ENCODE results near the gene ADAMTS9.

Gene ADAMTS9

GRCh38 chr3:64627471-64628321 is 60.1 kb downstream of the ADAMTS9 start:
- DNase-seq (ENCODE audit: insufficient read length, low spot score) (no peak), FAIRE-seq (no peak)
- no peak for TF ChIP-seq POLR2A (IDR thresholded peaks at IDR 0.05; ENCODE audit: low read depth, low read length)

GRCh38 chr3:64627042-64627441 is 60.8 kb downstream of the ADAMTS9 start:
- FAIRE-seq (no peak), DNase-seq (ENCODE audit: insufficient read length, low spot score) (no peak)
- no peak for TF ChIP-seq POLR2A (IDR thresholded peaks at IDR 0.05; ENCODE audit: low read depth, low read length)

DNA sequence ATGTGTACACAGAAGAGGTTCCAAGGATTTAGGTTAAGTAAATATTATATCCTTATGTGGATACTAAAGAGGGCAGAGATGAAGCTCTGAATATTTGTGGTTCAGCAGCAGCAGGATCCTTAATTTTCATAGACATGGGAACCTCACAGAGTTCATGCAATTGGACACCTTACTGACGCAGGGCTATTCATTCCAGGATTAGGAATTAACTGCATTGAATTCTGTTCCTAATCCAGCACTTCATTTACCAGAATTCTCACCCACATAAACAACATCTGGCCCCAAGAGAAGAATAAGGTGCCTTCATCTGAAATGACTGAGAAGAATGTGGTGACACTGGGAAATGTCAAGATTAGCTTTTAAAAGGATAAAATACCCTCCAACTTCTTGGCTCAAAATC is 62.4 kb downstream of the ADAMTS9 start:
- TF ChIP-seq POLR2A (IDR thresholded peaks at IDR 0.05; ENCODE audit: low read depth, low read length): no peak
- FAIRE-seq: no peak
- no peak for DNase-seq (ENCODE audit: insufficient read length, low spot score)

- DNase-seq (ENCODE audit: insufficient read length, low spot score) (no peak), FAIRE-seq (no peak)
- no peak for TF ChIP-seq POLR2A (IDR thresholded peaks at IDR 0.05; ENCODE audit: low read depth, low read length)
Observed at GRCh38 chr3:64623125-64623524, 64.7 kb downstream of the ADAMTS9 start.

DNA sequence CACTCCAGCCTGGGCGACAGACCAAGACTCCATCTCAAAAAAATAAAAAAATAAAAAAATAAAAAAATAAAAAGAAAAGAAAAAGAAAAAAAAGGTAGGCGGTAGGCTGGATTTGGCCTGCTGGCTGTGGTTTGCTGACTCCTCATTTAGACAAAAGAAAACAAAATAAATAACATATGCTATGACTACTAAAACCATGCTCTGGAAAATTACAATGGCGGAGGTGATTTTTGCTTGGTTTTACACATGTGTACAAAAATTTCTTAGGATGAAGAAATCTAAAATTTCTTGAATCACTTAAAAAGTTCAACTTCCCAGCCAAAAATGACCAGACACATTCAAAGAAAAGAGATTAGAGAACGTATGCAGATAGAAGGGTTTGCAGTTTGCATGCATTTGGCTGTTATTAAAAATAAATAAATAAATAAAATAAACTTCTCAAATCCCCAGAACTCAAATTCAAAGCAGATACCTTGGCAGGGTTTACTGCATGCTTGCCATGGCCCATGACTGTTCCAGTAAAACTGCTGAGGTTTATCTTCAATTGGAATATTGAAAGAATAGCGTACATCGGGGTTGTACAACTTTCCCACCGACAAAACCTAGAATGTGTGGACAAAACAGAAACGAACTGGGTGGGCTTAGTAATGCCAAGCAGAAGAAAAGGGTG is 65.9 kb downstream of the ADAMTS9 start:
- no peak for TF ChIP-seq POLR2A (IDR thresholded peaks at IDR 0.05; ENCODE audit: low read depth, low read length)
- FAIRE-seq (no peak), DNase-seq (ENCODE audit: insufficient read length, low spot score) (no peak)

DNA sequence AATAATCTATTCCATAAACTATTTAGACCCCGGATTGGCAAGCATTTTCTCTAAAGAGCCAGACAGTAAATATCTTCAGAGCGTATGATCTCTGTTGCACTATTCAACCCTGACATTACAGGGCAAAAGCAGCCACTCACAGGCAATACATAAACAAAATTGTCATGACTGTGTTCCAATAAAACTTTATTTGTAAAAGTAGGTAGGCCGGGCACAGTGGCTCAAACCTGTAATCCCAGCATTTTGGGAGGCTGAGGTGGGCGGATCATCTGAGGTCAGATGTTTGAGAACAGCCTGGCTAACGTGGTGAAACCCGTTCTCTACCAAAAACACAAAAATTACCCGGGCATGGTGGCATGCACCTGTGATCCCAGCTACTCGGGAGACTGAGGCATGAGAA is 66.5 kb downstream of the ADAMTS9 start:
- no peak for DNase-seq (ENCODE audit: insufficient read length, low spot score)
- FAIRE-seq: no peak
- TF ChIP-seq POLR2A (IDR thresholded peaks at IDR 0.05; ENCODE audit: low read depth, low read length): no peak

DNA sequence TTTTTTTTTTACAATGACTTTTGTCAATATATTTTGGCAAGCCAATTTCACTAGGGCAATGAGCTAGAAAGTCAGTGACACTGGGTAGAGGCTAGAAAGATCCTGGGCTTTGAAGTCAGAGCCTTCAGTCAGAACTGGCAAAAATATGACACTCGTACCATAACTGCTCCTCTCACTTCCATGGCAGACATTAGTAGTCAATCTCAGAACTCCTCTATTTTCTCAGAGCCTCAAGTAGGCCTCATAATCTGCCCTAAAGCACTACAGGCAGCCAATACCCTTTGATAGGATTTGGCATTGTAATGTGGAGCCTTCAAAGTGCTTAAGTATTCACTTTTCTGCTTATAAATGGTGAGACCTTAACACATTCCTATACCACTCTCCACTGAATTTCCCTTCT is 67.8 kb downstream of the ADAMTS9 start:
- TF ChIP-seq POLR2A (IDR thresholded peaks at IDR 0.05; ENCODE audit: low read depth, low read length): no peak
- DNase-seq (ENCODE audit: insufficient read length, low spot score): no peak
- FAIRE-seq: no peak

DNA sequence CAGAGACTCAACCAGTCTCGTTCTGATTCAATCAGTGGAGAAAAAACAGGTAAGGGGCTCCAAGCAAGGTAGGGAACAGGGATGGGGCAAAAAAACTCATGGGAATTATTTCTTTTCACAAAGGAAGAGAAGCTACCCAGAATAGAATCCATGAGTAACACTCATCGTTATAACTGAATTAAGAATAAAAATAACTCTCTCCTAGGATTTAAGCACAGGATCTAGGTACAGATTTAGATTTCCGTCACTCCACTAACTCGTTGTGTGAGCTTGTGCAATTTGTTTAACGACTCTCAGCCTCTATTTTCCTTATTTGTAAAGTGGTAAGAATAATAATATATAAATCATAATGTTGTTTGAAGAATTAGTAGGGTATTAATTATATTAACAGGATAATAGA is 68.6 kb downstream of the ADAMTS9 start:
- FAIRE-seq (no peak), DNase-seq (ENCODE audit: insufficient read length, low spot score) (no peak)
- no peak for TF ChIP-seq POLR2A (IDR thresholded peaks at IDR 0.05; ENCODE audit: low read depth, low read length)

DNA sequence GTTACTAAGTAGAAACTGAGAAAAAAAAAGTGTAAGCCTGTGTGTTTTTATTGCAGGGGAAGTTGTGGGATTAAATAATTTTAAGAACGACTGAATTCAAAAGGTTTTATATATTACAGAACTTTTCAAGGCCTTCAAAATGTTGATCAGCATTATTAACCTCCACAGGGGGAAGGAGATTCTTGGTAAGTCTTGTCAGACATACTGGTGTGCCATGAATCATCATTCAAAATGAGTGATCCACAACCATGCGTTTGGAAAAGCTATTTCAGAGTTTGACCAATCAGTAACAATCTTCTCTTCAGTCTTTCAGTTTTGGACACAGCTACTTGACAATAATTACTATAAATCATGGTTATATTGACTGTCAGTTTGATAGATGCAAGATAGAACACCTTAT is 70.2 kb downstream of the ADAMTS9 start:
- DNase-seq (ENCODE audit: insufficient read length, low spot score) (no peak), FAIRE-seq (no peak)
- no peak for TF ChIP-seq POLR2A (IDR thresholded peaks at IDR 0.05; ENCODE audit: low read depth, low read length)

DNA sequence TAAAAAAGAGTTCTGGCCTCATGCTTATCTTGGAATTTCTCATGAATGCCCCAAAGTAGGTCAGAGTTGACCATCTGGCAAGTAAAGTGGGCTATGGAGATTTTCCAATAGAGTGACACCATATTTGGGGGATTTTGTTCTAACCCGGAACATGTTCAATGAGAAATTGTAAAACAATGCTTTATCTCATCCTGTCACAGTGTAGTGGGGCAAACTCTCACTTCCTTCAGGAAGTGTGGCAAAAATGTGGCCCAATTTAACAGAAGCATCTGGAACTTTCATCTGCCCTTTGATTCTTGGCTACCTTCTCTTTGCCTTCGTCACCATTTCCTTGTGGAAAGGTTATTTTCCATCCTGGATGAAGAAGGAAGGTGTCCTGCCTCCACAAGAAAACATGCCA is 70.8 kb downstream of the ADAMTS9 start:
- no peak for TF ChIP-seq POLR2A (IDR thresholded peaks at IDR 0.05; ENCODE audit: low read depth, low read length)
- DNase-seq (ENCODE audit: insufficient read length, low spot score): no peak
- FAIRE-seq: no peak

GRCh38 chr3:64612916-64613526 is 74.8 kb downstream of the ADAMTS9 start:
- TF ChIP-seq POLR2A (IDR thresholded peaks at IDR 0.05; ENCODE audit: low read depth, low read length): no peak
- FAIRE-seq (no peak), DNase-seq (ENCODE audit: insufficient read length, low spot score) (no peak)

- DNase-seq (ENCODE audit: insufficient read length, low spot score) (no peak), FAIRE-seq (no peak)
- TF ChIP-seq POLR2A (IDR thresholded peaks at IDR 0.05; ENCODE audit: low read depth, low read length): no peak
Observed at GRCh38 chr3:64612082-64612860, 75.5 kb downstream of the ADAMTS9 start.

DNA sequence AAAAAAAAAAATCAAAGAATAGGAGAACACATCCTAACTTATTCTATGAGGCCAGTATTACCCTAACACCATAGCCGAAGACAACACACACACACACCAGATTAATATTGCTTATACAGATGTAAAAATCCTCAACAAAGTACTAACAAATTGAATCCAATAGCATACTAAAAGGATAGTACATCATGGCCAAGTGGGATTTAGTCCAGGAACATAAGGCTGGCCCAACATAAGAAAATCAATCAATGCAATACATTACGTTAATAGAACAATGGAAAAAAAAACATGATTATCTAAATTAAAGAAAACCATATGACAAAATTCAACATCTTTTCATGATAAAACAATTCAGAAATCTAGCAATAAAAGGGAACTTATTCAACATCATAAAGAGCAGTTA is 79.1 kb downstream of the ADAMTS9 start:
- DNase-seq (ENCODE audit: insufficient read length, low spot score) (no peak), FAIRE-seq (no peak)
- no peak for TF ChIP-seq POLR2A (IDR thresholded peaks at IDR 0.05; ENCODE audit: low read depth, low read length)

DNA sequence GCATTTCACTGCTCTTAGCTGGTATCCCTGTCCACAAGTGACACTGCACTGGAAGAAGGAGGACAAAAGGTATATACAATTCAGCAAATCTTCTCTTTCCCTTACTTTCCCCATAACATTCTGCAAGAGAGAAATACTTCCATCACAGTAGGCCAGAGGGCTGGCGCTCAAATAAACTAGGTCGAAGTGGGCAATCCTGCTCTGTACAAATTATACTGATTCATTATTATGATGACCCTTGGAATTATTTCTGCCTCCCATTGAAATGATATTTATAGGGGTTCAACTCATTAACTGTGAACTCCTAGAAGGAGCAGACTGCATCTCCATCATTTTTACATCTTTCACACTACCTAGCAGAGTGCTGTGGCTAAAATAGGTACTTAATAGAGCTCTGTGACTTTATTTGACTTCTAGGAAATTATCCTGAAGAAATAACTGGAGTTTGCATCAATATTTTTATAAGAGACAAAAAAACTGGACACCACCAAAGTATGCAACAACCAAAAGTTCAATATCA is 80.7 kb downstream of the ADAMTS9 start:
- TF ChIP-seq POLR2A (IDR thresholded peaks at IDR 0.05; ENCODE audit: low read depth, low read length): no peak
- FAIRE-seq (no peak), DNase-seq (ENCODE audit: insufficient read length, low spot score) (no peak)
